Measurements from ENCODE around the gene MEIG1. TPM values are rescaled to one million over a fixed set of nuclear protein-coding genes. Genes with fewer than 3 reads are reported as not detected.

Gene MEIG1
- total RNA-seq, 2 donors from 2014 or later, result 1.7 TPM; not detected in 1

DNA sequence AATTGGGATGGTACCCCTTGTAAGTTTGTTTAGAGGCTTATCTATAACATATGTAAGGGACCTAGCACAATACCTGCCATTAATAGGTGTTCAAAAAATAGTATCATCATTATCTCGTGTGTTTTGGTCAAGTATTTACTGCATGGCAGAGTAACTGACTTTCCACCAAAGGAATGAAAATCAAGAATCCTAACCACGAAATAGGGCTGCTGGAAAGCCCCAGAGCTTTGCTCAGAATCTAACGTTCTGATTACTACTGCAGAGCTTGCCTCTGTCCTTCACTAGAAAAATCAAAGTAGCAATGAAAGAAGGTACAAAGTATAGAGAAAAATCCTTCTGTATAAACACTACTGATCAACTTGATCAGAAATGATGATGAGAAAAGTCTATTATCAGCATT is 40.2 kb upstream of the MEIG1 start:
- Histone ChIP-seq H3K9me3 (no peaks in the 10 kb centered on the region), H3K27ac (no peak overlapping the region), H3K36me3 (peaks cover 0 to 11% of the 10 kb centered on the region in 2 donors), H3K4me1 (replicated peaks) (no peaks in the 10 kb centered on the region), H3K27me3 (replicated peaks; ENCODE audit: insufficient read depth) (no peaks in the 10 kb centered on the region), H3K4me3 (no peak overlapping the region)
- 87% methylated on average over 3 of the region's 3 CpGs for WGBS
- TF ChIP-seq POLR2AphosphoS5 (IDR thresholded peaks at IDR 0.05) (no peak), CTCF (IDR thresholded peaks at IDR 0.05) (no peak), POLR2A (IDR thresholded peaks at IDR 0.05) (no peak)
- no peak for DNase-seq (ENCODE audit: low spot score)
- intact Hi-C loops (cut with DNase I), result no loop called here

DNA sequence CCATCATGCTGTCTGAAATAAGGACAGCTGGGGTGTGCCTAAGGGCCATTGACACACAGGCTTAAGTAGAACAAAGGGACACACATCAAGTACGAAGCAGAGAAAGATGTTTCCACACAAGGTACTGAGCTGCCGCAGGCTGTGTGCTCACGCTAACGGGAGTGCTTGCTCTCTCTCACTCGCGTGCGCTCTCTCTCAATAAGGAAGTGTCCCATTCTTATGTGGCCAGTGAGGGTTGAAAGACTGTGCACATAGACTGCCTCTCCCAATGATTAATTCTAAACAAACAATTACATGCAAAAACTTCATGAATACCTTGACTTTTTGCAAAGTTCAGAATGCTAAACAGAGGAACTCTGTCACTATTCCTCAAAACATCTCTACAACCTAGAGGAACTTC is 35.2 kb upstream of the MEIG1 start:
- no peaks in the 10 kb centered on the region for H3K4me1 ChIP-seq (replicated peaks)
- H3K4me3 ChIP-seq, result no peak overlapping the region
- H3K36me3 ChIP-seq, result peaks cover 0 to 8% of the 10 kb centered on the region in 2 donors
- DNase-seq (ENCODE audit: low spot score), result no peak
- TF ChIP-seq POLR2A (IDR thresholded peaks at IDR 0.05), result no peak
- no peak for TF ChIP-seq POLR2AphosphoS5 (IDR thresholded peaks at IDR 0.05)
- no peak for TF ChIP-seq CTCF (IDR thresholded peaks at IDR 0.05)
- H3K27me3 ChIP-seq (replicated peaks; ENCODE audit: insufficient read depth), result no peaks in the 10 kb centered on the region
- intact Hi-C loops (cut with DNase I), result no loop called here
- no peaks in the 10 kb centered on the region for H3K9me3 ChIP-seq
- 95% methylated on average over 7 of the region's 7 CpGs for WGBS
- H3K27ac ChIP-seq, result no peak overlapping the region

DNA sequence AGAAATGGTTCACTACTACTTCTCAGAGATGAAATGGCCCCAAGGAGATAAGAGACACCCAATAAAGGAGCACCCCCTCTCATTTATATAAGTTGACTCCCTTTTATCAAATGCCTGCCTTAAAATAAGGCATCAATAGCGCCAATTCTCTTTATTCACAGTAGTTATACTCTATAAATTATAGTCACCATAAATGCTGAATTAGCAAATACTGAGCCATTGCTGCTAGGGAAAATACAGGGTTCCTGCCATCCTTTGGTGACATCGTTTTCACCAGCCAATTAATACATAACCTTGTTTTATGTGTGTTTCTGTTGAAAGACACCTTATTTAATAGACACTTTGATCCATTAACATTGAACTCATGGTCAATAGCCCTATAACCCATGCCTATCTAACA is 33.9 kb upstream of the MEIG1 start:
- peaks cover 0 to 8% of the 10 kb centered on the region in 2 donors for H3K36me3 ChIP-seq
- TF ChIP-seq POLR2A (IDR thresholded peaks at IDR 0.05), result no peak
- no peak for TF ChIP-seq CTCF (IDR thresholded peaks at IDR 0.05)
- TF ChIP-seq POLR2AphosphoS5 (IDR thresholded peaks at IDR 0.05), result no peak
- WGBS, result 94% methylated on average over 2 of the region's 2 CpGs

GRCh38 chr10:14926061-14926470 is 33.1 kb upstream of the MEIG1 start:
- H3K4me3 ChIP-seq, result no peak overlapping the region
- no peak overlapping the region for H3K27ac ChIP-seq
- peaks cover 0 to 8% of the 10 kb centered on the region in 2 donors for H3K36me3 ChIP-seq
- intact Hi-C loops (cut with DNase I), result no loop called here
- TF ChIP-seq POLR2AphosphoS5 (IDR thresholded peaks at IDR 0.05) (no peak), POLR2A (IDR thresholded peaks at IDR 0.05) (no peak), CTCF (IDR thresholded peaks at IDR 0.05) (no peak)
- 91% methylated on average over 8 of the region's 8 CpGs for WGBS
- no peaks in the 10 kb centered on the region for H3K9me3 ChIP-seq
- H3K27me3 ChIP-seq (replicated peaks; ENCODE audit: insufficient read depth), result no peaks in the 10 kb centered on the region
- no peaks in the 10 kb centered on the region for H3K4me1 ChIP-seq (replicated peaks)
- no peak for DNase-seq (ENCODE audit: low spot score)

More for the DNA sequence above, 33.9 kb upstream of the MEIG1 start:
- no peak for DNase-seq (ENCODE audit: low spot score)
- intact Hi-C loops (cut with DNase I), result no loop called here
- no peaks in the 10 kb centered on the region for H3K4me1 ChIP-seq (replicated peaks)
- H3K9me3 ChIP-seq, result no peaks in the 10 kb centered on the region
- H3K27ac ChIP-seq, result no peak overlapping the region
- H3K27me3 ChIP-seq (replicated peaks; ENCODE audit: insufficient read depth), result no peaks in the 10 kb centered on the region
- no peak overlapping the region for H3K4me3 ChIP-seq

DNA sequence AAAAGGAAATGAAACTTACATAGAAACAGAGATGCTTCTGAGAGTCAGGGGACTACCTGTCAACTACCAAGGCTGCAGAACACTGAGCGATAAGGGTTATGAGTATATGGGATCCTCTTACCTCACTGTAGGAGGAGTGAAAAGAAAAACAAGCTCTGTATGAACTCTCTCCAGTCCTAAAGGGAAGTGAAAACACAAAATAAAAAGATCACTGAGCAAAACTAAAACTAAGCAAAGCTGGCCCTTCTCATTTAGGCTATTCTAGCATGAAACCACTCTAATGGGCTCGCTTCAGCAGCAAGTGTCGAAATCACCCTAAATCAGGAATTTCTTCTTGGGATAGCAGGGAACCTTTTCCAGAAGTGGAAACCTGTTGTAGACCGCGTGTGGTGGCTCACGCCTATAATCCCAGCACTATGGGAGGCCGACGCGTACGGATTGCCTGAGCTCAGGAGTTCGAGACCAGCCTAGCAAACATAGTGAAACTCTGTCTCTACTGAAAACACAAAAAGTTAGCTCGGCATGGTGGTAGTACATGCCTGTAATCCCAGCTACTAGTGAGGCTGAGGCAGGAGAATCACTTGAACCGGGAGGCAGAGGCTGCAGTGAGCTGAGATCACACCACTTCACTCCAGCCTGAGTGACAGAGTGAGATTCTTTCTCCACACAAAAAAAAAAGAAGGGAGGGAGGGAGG is 32.3 kb upstream of the MEIG1 start:
- H3K9me3 ChIP-seq, result no peaks in the 10 kb centered on the region
- H3K4me3 ChIP-seq, result no peak overlapping the region
- no peak overlapping the region for H3K27ac ChIP-seq
- TF ChIP-seq POLR2AphosphoS5 (IDR thresholded peaks at IDR 0.05) (no peak), POLR2A (IDR thresholded peaks at IDR 0.05) (no peak), CTCF (IDR thresholded peaks at IDR 0.05) (no peak)
- intact Hi-C loops (cut with DNase I), result no loop called here
- no peaks in the 10 kb centered on the region for H3K4me1 ChIP-seq (replicated peaks)
- WGBS, result 91% methylated on average over 13 of the region's 13 CpGs
- no peaks in the 10 kb centered on the region for H3K27me3 ChIP-seq (replicated peaks; ENCODE audit: insufficient read depth)
- no peak for DNase-seq (ENCODE audit: low spot score)
- peaks cover 0 to 8% of the 10 kb centered on the region in 2 donors for H3K36me3 ChIP-seq

All from prostate gland (tissue), 2 donors.